Mesenchymal stem cell (in vitro differentiated cells and primary cell): ENCODE data around the gene CBL.
A peak's percentile ranks its signal among the peaks of the same experiment; 100 is the strongest.

Experiments
- DNase-seq: peaks from one replicate; pipeline ENCODE4 v3.0.0-alpha.2; 2013
- H2AFZ ChIP-seq: one replicate; pipeline ENCODE4 v1.6.1; 2013; ENCODE audit warnings: low read depth, mild to moderate bottlenecking, control low read depth, inconsistent platforms, low read length, moderate library complexity
- H2AK5ac ChIP-seq: 2 replicates; pipeline ENCODE4 v1.6.1; 2013; ENCODE audit warnings: low read length, moderate library complexity, mild to moderate bottlenecking, inconsistent platforms; ENCODE audit not compliant: severe bottlenecking
- H2BK120ac ChIP-seq: one replicate; pipeline ENCODE4 v1.6.1; 2013; ENCODE audit warnings: low read depth, mild to moderate bottlenecking, inconsistent platforms, low read length, moderate library complexity
- H2BK12ac ChIP-seq, 2 experiments: one replicate each; pipeline ENCODE4 v1.6.1; 2013; ENCODE audit warnings: inconsistent platforms in 2 of 2, low read length in 2 of 2, mild to moderate bottlenecking in 2 of 2, moderate library complexity in 2 of 2, control low read depth in 1 of 2
- H2BK15ac ChIP-seq: one replicate; pipeline ENCODE4 v1.6.1; 2013; ENCODE audit warnings: mild to moderate bottlenecking, low read depth, inconsistent platforms; ENCODE audit not compliant: poor library complexity, severe bottlenecking
- H2BK5ac ChIP-seq: 2 replicates; pipeline ENCODE4 v1.6.1; 2013; ENCODE audit warnings: low read depth, mild to moderate bottlenecking, low read length, control low read depth, inconsistent platforms; ENCODE audit not compliant: poor library complexity, severe bottlenecking
- H3K14ac ChIP-seq, 2 experiments: one replicate each; pipeline ENCODE4 v1.6.1; 2013; ENCODE audit warnings: inconsistent platforms in 2 of 2, low read length in 2 of 2, control low read depth in 1 of 2, mild to moderate bottlenecking in 1 of 2, moderate library complexity in 1 of 2
- H3K18ac ChIP-seq, 2 experiments: one replicate each; pipeline ENCODE4 v1.6.1; 2013; ENCODE audit warnings: inconsistent platforms in 2 of 2, low read length in 2 of 2, control low read depth in 1 of 2, low read depth in 1 of 2, mild to moderate bottlenecking in 1 of 2
- H3K23ac ChIP-seq, 2 experiments: one replicate each; pipeline ENCODE4 v1.6.1; 2013; ENCODE audit warnings: inconsistent platforms in 2 of 2, low read length in 2 of 2, mild to moderate bottlenecking in 2 of 2, moderate library complexity in 2 of 2, control low read depth in 1 of 2
- H3K27ac ChIP-seq: 2 replicates; pipeline ENCODE4 v1.5.1; 2013; ENCODE audit warnings: mild to moderate bottlenecking, moderate library complexity, low read length, control low read depth, inconsistent platforms; ENCODE audit not compliant: poor library complexity, severe bottlenecking
- H3K27me3 ChIP-seq, 2 experiments: 2 replicates each; pipeline versions ENCODE4 v1.6.1 to v1.7.0; 2013; ENCODE audit warnings: low read length in 2 of 2, mild to moderate bottlenecking in 2 of 2, moderate library complexity in 2 of 2, control low read depth in 1 of 2, inconsistent platforms in 1 of 2; ENCODE audit not compliant: control insufficient read depth in 1 of 2, insufficient read depth in 1 of 2
- H3K36me3 ChIP-seq, 2 experiments: 2 replicates each; pipeline versions ENCODE4 v1.6.1 to v1.7.0; 2013; ENCODE audit warnings: low read length in 2 of 2, control low read depth in 1 of 2, inconsistent platforms in 1 of 2, low read depth in 1 of 2, mild to moderate bottlenecking in 1 of 2; ENCODE audit not compliant: insufficient read depth in 2 of 2, control insufficient read depth in 1 of 2
- H3K4ac ChIP-seq, 2 experiments: one replicate each; pipeline ENCODE4 v1.6.1; 2013; ENCODE audit warnings: inconsistent platforms in 2 of 2, low read length in 2 of 2, mild to moderate bottlenecking in 2 of 2, moderate library complexity in 2 of 2, control low read depth in 1 of 2, low read depth in 1 of 2
- H3K4me1 ChIP-seq: 2 replicates; pipeline ENCODE4 v1.6.1; 2013; ENCODE audit warnings: low read depth, low read length, control low read depth; ENCODE audit not compliant: control insufficient read depth, insufficient read depth
- H3K4me2 ChIP-seq: 2 replicates; pipeline ENCODE4 v1.6.1; 2013; ENCODE audit warnings: low read length, mild to moderate bottlenecking, inconsistent platforms; ENCODE audit not compliant: poor library complexity, severe bottlenecking
- H3K4me3 ChIP-seq, 2 experiments: 2 replicates each; pipeline versions ENCODE4 v1.5.1 to v1.7.0; 2013; ENCODE audit warnings: low read length in 2 of 2, mild to moderate bottlenecking in 2 of 2, control low read depth in 1 of 2, low read depth in 1 of 2; ENCODE audit not compliant: insufficient read depth in 1 of 2
- H3K79me1 ChIP-seq: replicated peaks from 2 replicates; pipeline ENCODE4 v1.6.1; 2013; ENCODE audit warnings: mild to moderate bottlenecking, control low read depth, low read length, inconsistent platforms; ENCODE audit not compliant: poor library complexity, severe bottlenecking
- H3K9ac ChIP-seq: 2 replicates; pipeline ENCODE4 v1.7.0; 2013; ENCODE audit warnings: mild to moderate bottlenecking, low read length, moderate library complexity
- H3K9me3 ChIP-seq: 2 replicates; pipeline ENCODE4 v1.7.0; 2013; ENCODE audit warnings: mild to moderate bottlenecking, low read length; ENCODE audit not compliant: control insufficient read depth
- H4K8ac ChIP-seq: one replicate; pipeline ENCODE4 v1.6.1; 2013; ENCODE audit warnings: inconsistent platforms, mild to moderate bottlenecking, low read length, moderate library complexity
- H4K91ac ChIP-seq: one replicate; pipeline ENCODE4 v1.6.1; 2013; ENCODE audit warnings: mild to moderate bottlenecking, low read length, inconsistent platforms
- WGBS: methylation state at CpG from one replicate; pipeline ENCODE4 v1.1.7; 2013; ENCODE audit warnings: mixed read lengths; 5-methylcytosine and 5-hydroxymethylcytosine counted together

CBL gene

GRCh38 chr11:119167933-119168332 is 38.2 kb upstream of the CBL start:
- H2BK12ac ChIP-seq: peak overlapping the region; percentile 14 to 75
- H4K91ac ChIP-seq: no peak overlapping the region
- H4K8ac ChIP-seq: peak overlapping the region; percentile 10
- no peak overlapping the region for H3K27ac ChIP-seq
- no peak overlapping the region for H3K14ac ChIP-seq
- no peak overlapping the region for H2BK120ac ChIP-seq
- no peak overlapping the region for H2BK5ac ChIP-seq
- H3K27me3 ChIP-seq: peaks cover 0 to 6% of the 10 kb centered on the region in 2 experiments
- H3K4me3 ChIP-seq: peak overlapping the region in 1 of 2 experiments; percentile 89
- H3K4me1 ChIP-seq: peaks cover 11% of the 10 kb centered on the region
- H2BK15ac ChIP-seq: no peak overlapping the region
- WGBS: 92% methylated on average over 5 of the region's 6 CpGs
- H3K4ac ChIP-seq: peak overlapping the region in 1 of 2 experiments; percentile 64
- peaks cover 2 to 10% of the 10 kb centered on the region in 2 experiments for H3K36me3 ChIP-seq
- no peaks in the 10 kb centered on the region for H3K79me1 ChIP-seq
- H3K9ac ChIP-seq: peak overlapping the region; percentile 93
- H3K23ac ChIP-seq: no peak overlapping the region
- H3K9me3 ChIP-seq: no peaks in the 10 kb centered on the region
- H3K4me2 ChIP-seq: no peak overlapping the region
- no peak overlapping the region for H3K18ac ChIP-seq
- no peak for DNase-seq
- H2AFZ ChIP-seq: peak overlapping the region; percentile 66
- peak overlapping the region; percentile 1 for H2AK5ac ChIP-seq

DNA sequence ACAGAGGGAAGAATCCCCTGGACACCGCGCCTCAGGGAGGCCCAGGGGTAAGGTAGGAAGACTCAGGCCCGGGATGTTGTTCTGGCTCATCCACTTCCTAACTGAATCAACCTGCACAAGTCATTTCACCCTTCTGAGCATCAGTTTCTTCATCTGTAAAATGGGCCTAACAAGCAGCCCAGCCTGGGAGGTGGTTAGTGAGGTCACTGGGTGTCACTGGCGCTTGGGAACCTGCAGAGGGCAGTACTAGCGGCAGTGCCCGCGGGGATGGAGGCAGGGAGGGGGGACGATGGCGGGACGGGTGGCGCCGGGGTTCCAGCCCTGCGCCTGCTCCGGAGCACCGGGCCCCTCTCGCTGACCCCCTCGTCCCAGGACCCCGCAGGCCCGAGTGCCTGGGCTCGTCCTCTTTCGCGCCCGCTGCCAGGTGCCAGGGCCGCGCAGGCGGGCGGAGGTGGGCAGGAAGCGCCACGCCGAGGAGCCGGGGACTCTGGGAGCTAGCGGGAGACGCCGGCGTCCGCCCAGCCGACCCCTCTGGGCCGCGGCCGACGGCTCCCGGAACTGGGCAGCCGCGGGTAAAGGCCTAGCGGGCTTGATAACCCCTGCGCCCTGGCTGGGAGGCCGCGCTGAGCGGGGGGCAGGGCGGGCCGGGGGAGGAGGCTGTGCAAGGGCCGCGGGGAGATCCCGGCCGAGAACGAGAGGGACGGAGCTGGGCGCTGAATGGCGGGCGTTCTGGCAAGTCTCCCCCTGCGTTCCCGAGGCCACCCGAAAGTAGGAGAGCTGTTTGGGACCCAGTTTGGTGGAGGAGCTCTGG is 37.5 kb upstream of the CBL start, which contains the start of gene NLRX1:
NLRX1 (plus strand) TSS at position 255 of the 811 bp plus-strand sequence. CDS start 2,679 bp downstream, outside the sequence.
- no peaks in the 10 kb centered on the region for H3K9me3 ChIP-seq
- peak within 1 kb of the TSS; percentile 87 for H2BK5ac ChIP-seq
- H3K18ac ChIP-seq: peak within 1 kb of the TSS; percentile 41 to 92
- H3K4ac ChIP-seq: peak within 1 kb of the TSS; percentile 80 to 89
- no peaks in the 10 kb centered on the region for H3K79me1 ChIP-seq
- peak within 1 kb of the TSS in 1 of 2 experiments; percentile 87 for H3K14ac ChIP-seq
- H3K4me1 ChIP-seq: peaks cover 11% of the 10 kb centered on the region
- H3K27ac ChIP-seq: peak within 1 kb of the TSS; percentile 78
- peak within 1 kb of the TSS; percentile 31 for H2AK5ac ChIP-seq
- peaks cover 0 to under 1% of the 10 kb centered on the region in 2 experiments for H3K27me3 ChIP-seq
- peak within 1 kb of the TSS; percentile 96 for H4K8ac ChIP-seq
- peak within 1 kb of the TSS; percentile 93 for H3K9ac ChIP-seq
- peak within 1 kb of the TSS in 1 of 2 experiments; percentile 56 for H3K23ac ChIP-seq
- peak within 1 kb of the TSS; percentile 84 for H2BK15ac ChIP-seq
- peak within 1 kb of the TSS; percentile 94 for H4K91ac ChIP-seq
- H3K36me3 ChIP-seq: peaks cover 9 to 16% of the 10 kb centered on the region in 2 experiments
- 3% methylated on average over 41 of the region's 63 CpGs for WGBS
- peak within 1 kb of the TSS; percentile 87 for H2BK120ac ChIP-seq
- peak within 1 kb of the TSS; percentile 14 to 75 for H2BK12ac ChIP-seq
- peak within 1 kb of the TSS; percentile 66 for H2AFZ ChIP-seq
- H3K4me3 ChIP-seq: peak within 1 kb of the TSS; percentile 66 to 89
- DNase-seq: peak; percentile 83
- peak within 1 kb of the TSS; percentile 85 for H3K4me2 ChIP-seq

DNA sequence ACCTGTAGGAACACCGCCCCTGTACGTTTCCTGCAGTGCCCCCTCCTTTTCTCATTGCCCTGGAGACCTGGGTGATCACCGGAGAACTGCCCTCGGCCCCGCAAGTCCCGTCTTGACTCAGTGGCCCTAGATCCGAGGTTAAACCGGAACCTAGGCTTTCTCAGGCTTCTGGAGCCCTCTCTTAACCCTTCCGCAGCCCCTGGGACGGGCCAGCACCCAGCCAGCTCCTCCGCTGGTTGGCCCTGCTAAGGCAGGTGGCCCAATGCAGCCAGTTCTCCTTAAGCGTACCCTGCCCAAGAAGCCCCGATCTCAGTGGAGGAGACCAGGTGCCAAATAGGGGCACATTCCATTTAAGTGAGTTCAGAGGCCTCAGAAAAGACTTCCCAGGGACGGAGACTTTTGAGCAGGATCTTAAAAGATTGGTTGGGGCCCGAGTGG is 36.8 kb upstream of the CBL start:
- peak overlapping the region; percentile 31 for H2AK5ac ChIP-seq
- H3K14ac ChIP-seq: peak overlapping the region in 1 of 2 experiments; percentile 87
- H2BK120ac ChIP-seq: no peak overlapping the region
- peak overlapping the region; percentile 78 for H3K27ac ChIP-seq
- peak overlapping the region; percentile 41 to 92 for H3K18ac ChIP-seq
- no peak for DNase-seq
- peak overlapping the region; percentile 93 for H3K9ac ChIP-seq
- H3K4ac ChIP-seq: peak overlapping the region; percentile 20 to 89
- 22% methylated on average over 15 of the region's 15 CpGs for WGBS
- H3K4me1 ChIP-seq: peaks cover 11% of the 10 kb centered on the region
- H2BK12ac ChIP-seq: peak overlapping the region in 1 of 2 experiments; percentile 49
- H3K36me3 ChIP-seq: peaks cover 14 to 22% of the 10 kb centered on the region in 2 experiments
- peak overlapping the region in 1 of 2 experiments; percentile 56 for H3K23ac ChIP-seq
- peak overlapping the region; percentile 66 to 89 for H3K4me3 ChIP-seq
- peak overlapping the region; percentile 10 for H2AFZ ChIP-seq
- H2BK5ac ChIP-seq: peak overlapping the region; percentile 87
- no peaks in the 10 kb centered on the region for H3K9me3 ChIP-seq
- no peak overlapping the region for H2BK15ac ChIP-seq
- no peaks in the 10 kb centered on the region for H3K79me1 ChIP-seq
- H4K8ac ChIP-seq: peak overlapping the region; percentile 96
- peak overlapping the region; percentile 94 for H4K91ac ChIP-seq
- no peaks in the 10 kb centered on the region for H3K27me3 ChIP-seq
- peak overlapping the region; percentile 85 for H3K4me2 ChIP-seq

GRCh38 chr11:119172513-119172912 is 33.6 kb upstream of the CBL start:
- no peak overlapping the region for H3K27ac ChIP-seq
- H3K9me3 ChIP-seq: no peaks in the 10 kb centered on the region
- no peak overlapping the region for H2BK5ac ChIP-seq
- no peak overlapping the region for H2AFZ ChIP-seq
- no peak overlapping the region for H2BK15ac ChIP-seq
- WGBS: 84% methylated on average over 2 of the region's 2 CpGs
- H4K8ac ChIP-seq: no peak overlapping the region
- H3K27me3 ChIP-seq: no peaks in the 10 kb centered on the region
- no peak overlapping the region for H3K18ac ChIP-seq
- H3K4me3 ChIP-seq: no peak overlapping the region
- peaks cover 15% of the 10 kb centered on the region for H3K4me1 ChIP-seq
- no peak overlapping the region for H3K4me2 ChIP-seq
- no peak overlapping the region for H3K4ac ChIP-seq
- H2BK120ac ChIP-seq: no peak overlapping the region
- H3K36me3 ChIP-seq: peaks cover 23 to 37% of the 10 kb centered on the region in 2 experiments
- H2BK12ac ChIP-seq: no peak overlapping the region
- H4K91ac ChIP-seq: no peak overlapping the region
- no peak overlapping the region for H2AK5ac ChIP-seq
- H3K9ac ChIP-seq: no peak overlapping the region
- H3K23ac ChIP-seq: no peak overlapping the region
- no peaks in the 10 kb centered on the region for H3K79me1 ChIP-seq
- no peak overlapping the region for H3K14ac ChIP-seq
- DNase-seq: no peak
